B cell (primary cell): Measurements from ENCODE around the gene IMMP2L. TPM values are rescaled to one million over a fixed set of nuclear protein-coding genes. Genes with fewer than 3 reads are reported as not detected.

Source experiments
- ATAC-seq: fragments of 200-7000 bp; cut with Tn5 transposase; one replicate; pipeline ENCODE4 v1.10.0; 2021; ENCODE audit warnings: low read depth, mild to moderate bottlenecking, moderate number of reproducible peaks, moderate library complexity
- CTCF ChIA-PET: fragments of 350-600 bp; sonication (Branson Sonifier 250); formaldehyde crosslinking; loops from one replicate; lab custom pipeline; 2021; ENCODE audit warnings: antibody characterized with exemption, inconsistent platforms; lab: Charles Lee
- POLR2A ChIA-PET: fragments of 350-600 bp; sonication (Branson Sonifier 250); formaldehyde crosslinking; loops from one replicate; lab custom pipeline; 2021; ENCODE audit warnings: antibody characterized with exemption; lab: Charles Lee
- DNase-seq: peaks from one replicate; pipeline ENCODE4 v3.0.0; 2013
- H2AFZ ChIP-seq: 2 replicates; pipeline ENCODE4 v1.6.1; 2012; ENCODE audit warnings: mild to moderate bottlenecking, low read depth, low read length; ENCODE audit not compliant: insufficient read depth, poor library complexity, severe bottlenecking
- H3K27ac ChIP-seq, 2 donors: 1 replicate in 1 of 2; 2 replicates in 1 of 2; pipeline ENCODE4 v1.5.1; 2012 to 2013; ENCODE audit warnings: low read length in 2 of 2, mild to moderate bottlenecking in 2 of 2, moderate library complexity in 1 of 2
- H3K27me3 ChIP-seq, 4 experiments: fragments of 200-600 bp in 1 of 4; sonication (generic) in 1 of 4; replicated peaks in 1 of 4; 1 replicate in 2 of 4; 2 replicates in 2 of 4; pipeline versions ENCODE4 v1.6.1 to v1.7.0; 2013 to 2016; ENCODE audit warnings: low read length in 3 of 4, mild to moderate bottlenecking in 2 of 4, mixed read lengths in 1 of 4, moderate library complexity in 1 of 4; ENCODE audit not compliant: insufficient read depth in 4 of 4, control insufficient read depth in 3 of 4; ENCODE audit errors: control extremely low read depth in 1 of 4
- H3K36me3 ChIP-seq, 2 experiments: replicated peaks in 1 of 2; 1 replicate in 1 of 2; 2 replicates in 1 of 2; pipeline versions ENCODE4 v1.6.1 to v1.7.1; 2013; ENCODE audit warnings: low read length in 1 of 2; ENCODE audit not compliant: insufficient read depth in 2 of 2, control insufficient read depth in 1 of 2; ENCODE audit errors: control extremely low read depth in 1 of 2, extremely low read depth in 1 of 2
- H3K4me1 ChIP-seq, 2 donors: fragments of 200-600 bp in 1 of 2; sonication (generic) in 1 of 2; 1 replicate in 1 of 2; 2 replicates in 1 of 2; pipeline versions ENCODE4 v1.5.1 to v1.6.1; 2013 to 2017; ENCODE audit warnings: low read length in 2 of 2; ENCODE audit not compliant: control insufficient read depth in 2 of 2, insufficient read depth in 2 of 2
- H3K4me2 ChIP-seq: replicated peaks from 2 replicates; pipeline ENCODE3; 2012; ENCODE audit warnings: mild to moderate bottlenecking, low read depth, low read length; ENCODE audit not compliant: poor library complexity, severe bottlenecking
- H3K4me3 ChIP-seq, 5 experiments: fragments of 200-600 bp in 1 of 5; sonication (generic) in 1 of 5; 1 replicate in 3 of 5; 2 replicates in 2 of 5; pipeline versions ENCODE4 v1.5.1 to v1.7.0; 2011 to 2016; ENCODE audit warnings: low read length in 4 of 5, mild to moderate bottlenecking in 4 of 5, low read depth in 2 of 5, control low read depth in 1 of 5, moderate library complexity in 1 of 5; ENCODE audit not compliant: insufficient read depth in 1 of 5; ENCODE audit errors: control extremely low read depth in 1 of 5, extremely low read depth in 1 of 5
- H3K79me2 ChIP-seq: fragments of 200-600 bp; sonication (generic); one replicate; pipeline ENCODE4 v1.6.0; 2016; ENCODE audit warnings: low read length; ENCODE audit not compliant: control insufficient read depth, insufficient read depth
- H3K9ac ChIP-seq: fragments of 200-600 bp; sonication (generic); 2 replicates; pipeline ENCODE4 v1.6.1; 2017; ENCODE audit warnings: mild to moderate bottlenecking, low read length, moderate library complexity
- H3K9me3 ChIP-seq, 3 donors: one replicate each; pipeline versions ENCODE4 v1.6.1 to v1.7.1; 2013; ENCODE audit warnings: low read length in 2 of 3; ENCODE audit not compliant: control insufficient read depth in 2 of 3, insufficient read depth in 1 of 3; ENCODE audit errors: control extremely low read depth in 1 of 3
- H4K20me1 ChIP-seq: 2 replicates; pipeline ENCODE4 v1.6.0; 2012; ENCODE audit warnings: mild to moderate bottlenecking, low read length; ENCODE audit not compliant: insufficient read depth, control insufficient read depth, poor library complexity, severe bottlenecking
- H3K27ac Mint-ChIP-seq: one replicate; pipeline ENCODE4 v1.8.0; 2021; ENCODE audit warnings: mixed read lengths
- H3K27me3 Mint-ChIP-seq: one replicate; pipeline ENCODE4 v1.8.0; 2021; ENCODE audit warnings: mixed read lengths
- H3K4me1 Mint-ChIP-seq: one replicate; pipeline ENCODE4 v1.8.0; 2021; ENCODE audit warnings: mixed read lengths
- H3K4me3 Mint-ChIP-seq: one replicate; pipeline ENCODE4 v1.8.0; 2021; ENCODE audit warnings: mixed read lengths
- H3K9me3 Mint-ChIP-seq: one replicate; pipeline ENCODE4 v1.8.0; 2022; ENCODE audit warnings: mixed read lengths; ENCODE audit not compliant: insufficient read depth
- EZH2 ChIP-seq: IDR thresholded peaks from 2 replicates; pipeline ENCODE4 v1.6.1; 2012; ENCODE audit warnings: borderline replicate concordance, low read depth, mild to moderate bottlenecking, moderate library complexity, low read length; ENCODE audit not compliant: insufficient read depth, poor library complexity, severe bottlenecking
- WGBS: methylation state at CpG from one replicate; pipeline ENCODE4 v1.1.5; 2013; ENCODE audit warnings: missing lambda C conversion rate; ENCODE audit not compliant: insufficient coverage; 5-methylcytosine and 5-hydroxymethylcytosine counted together
- intact Hi-C: fragments of 100-400 bp; cut with micrococcal nuclease; formaldehyde crosslinking; loops from one replicate; pipeline ENCODE4 v1.10.0; 2022
- polyA plus RNA-seq: library from polyadenylated mRNA; depleted of rRNA; stranded (reverse); fragments of >200 nt; gene quantifications from 2 replicates; pipeline ENCODE4 v1.2.3, GENCODE V29; 2012
- total RNA-seq, 2 donors: library from RNA; stranded (reverse); fragments of 120-200 nt in 1 of 2; gene quantifications; 1 replicate in 1 of 2; 2 replicates in 1 of 2; pipeline versions ENCODE4 v1.2.3 to v1.2.4, GENCODE V29; 2013 to 2022
- TF ChIP-seq, protein P1 (sequence below): fragments of 200-600 bp; IDR thresholded peaks from one replicate; pipeline ENCODE4 v1.8.0; 2022; ENCODE audit warnings: antibody characterized with exemption, mild to moderate bottlenecking

The IMMP2L gene
- total and polyA plus RNA-seq, 2 donors (not counting 1 experiment from before 2014, with no cell fraction given): 3.8 to 34.2 TPM

DNA sequence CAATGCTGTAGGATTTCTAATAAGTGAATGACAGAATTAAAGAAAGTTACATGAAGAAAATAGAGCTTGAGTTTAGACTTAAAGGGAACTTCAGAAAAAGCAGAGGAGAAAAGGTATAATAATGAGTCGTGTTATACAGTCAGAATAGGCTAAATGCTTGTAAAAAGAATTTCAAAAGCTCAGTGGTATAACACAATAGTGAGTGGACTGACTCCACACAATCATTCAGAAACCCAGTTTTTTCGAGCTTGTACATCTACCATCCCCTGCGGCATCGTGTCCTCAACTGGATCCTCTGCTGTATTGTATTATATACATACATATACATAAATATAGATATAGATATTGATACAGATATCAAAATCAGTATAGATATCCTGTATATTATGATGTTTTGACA is 52.2 kb downstream of the IMMP2L start:
- Mint-ChIP-seq H3K27ac (no peak overlapping the region), H3K4me1 (peaks cover 7% of the 10 kb centered on the region), H3K27me3 (no peaks in the 10 kb centered on the region), H3K9me3 (no peaks in the 10 kb centered on the region), H3K4me3 (no peak overlapping the region)
- ATAC-seq (no peak), DNase-seq (no peak)
- ChIA-PET CTCF (no interaction called here), POLR2A (no interaction called here)
- TF ChIP-seq, protein P1, sequence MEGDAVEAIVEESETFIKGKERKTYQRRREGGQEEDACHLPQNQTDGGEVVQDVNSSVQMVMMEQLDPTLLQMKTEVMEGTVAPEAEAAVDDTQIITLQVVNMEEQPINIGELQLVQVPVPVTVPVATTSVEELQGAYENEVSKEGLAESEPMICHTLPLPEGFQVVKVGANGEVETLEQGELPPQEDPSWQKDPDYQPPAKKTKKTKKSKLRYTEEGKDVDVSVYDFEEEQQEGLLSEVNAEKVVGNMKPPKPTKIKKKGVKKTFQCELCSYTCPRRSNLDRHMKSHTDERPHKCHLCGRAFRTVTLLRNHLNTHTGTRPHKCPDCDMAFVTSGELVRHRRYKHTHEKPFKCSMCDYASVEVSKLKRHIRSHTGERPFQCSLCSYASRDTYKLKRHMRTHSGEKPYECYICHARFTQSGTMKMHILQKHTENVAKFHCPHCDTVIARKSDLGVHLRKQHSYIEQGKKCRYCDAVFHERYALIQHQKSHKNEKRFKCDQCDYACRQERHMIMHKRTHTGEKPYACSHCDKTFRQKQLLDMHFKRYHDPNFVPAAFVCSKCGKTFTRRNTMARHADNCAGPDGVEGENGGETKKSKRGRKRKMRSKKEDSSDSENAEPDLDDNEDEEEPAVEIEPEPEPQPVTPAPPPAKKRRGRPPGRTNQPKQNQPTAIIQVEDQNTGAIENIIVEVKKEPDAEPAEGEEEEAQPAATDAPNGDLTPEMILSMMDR: no peak
- TF ChIP-seq EZH2: no peak
- H4K20me1 ChIP-seq: no peaks in the 10 kb centered on the region
- no peaks in the 10 kb centered on the region for H3K36me3 ChIP-seq
- no peaks in the 10 kb centered on the region for H3K27me3 ChIP-seq
- no peak overlapping the region for H2AFZ ChIP-seq
- H3K9ac ChIP-seq: no peak overlapping the region
- no peak overlapping the region for H3K27ac ChIP-seq
- WGBS: no CpG with 5 or more reads among the region's 4 CpGs
- intact Hi-C loops: no loop called here
- no peaks in the 10 kb centered on the region for H3K79me2 ChIP-seq
- H3K4me2 ChIP-seq: no peak overlapping the region
- no peak overlapping the region for H3K4me3 ChIP-seq
- peaks cover 0 to 5% of the 10 kb centered on the region in 2 donors for H3K4me1 ChIP-seq
- peaks cover 0 to 3% (median 0%) of the 10 kb centered on the region in 3 donors for H3K9me3 ChIP-seq

DNA sequence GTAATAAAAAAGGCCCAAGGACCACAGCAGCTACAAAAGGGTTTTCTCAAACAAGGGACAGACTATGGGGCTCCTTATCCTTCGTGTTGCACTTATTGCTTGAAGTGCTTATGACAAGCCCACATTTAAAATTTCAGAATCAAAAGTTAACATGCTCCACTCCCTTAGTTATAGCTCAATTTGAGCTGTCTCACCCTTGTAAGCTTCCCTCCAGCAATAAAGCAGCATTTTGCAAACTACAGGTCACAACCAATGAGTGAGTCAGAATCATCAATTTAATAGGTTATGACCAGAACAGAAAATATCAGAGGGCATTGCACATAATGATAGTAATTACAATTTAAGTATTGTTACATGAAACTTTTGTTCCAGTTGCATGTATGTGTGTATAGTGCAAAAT is 53.0 kb downstream of the IMMP2L start:
- Histone ChIP-seq H3K4me2 (no peak overlapping the region), H3K79me2 (no peaks in the 10 kb centered on the region), H3K9ac (no peak overlapping the region), H3K9me3 (peaks cover 0 to 3% (median 0%) of the 10 kb centered on the region in 3 donors), H4K20me1 (no peaks in the 10 kb centered on the region), H3K27me3 (no peaks in the 10 kb centered on the region), H3K4me1 (peaks cover 0 to 5% of the 10 kb centered on the region in 2 donors), H3K4me3 (no peak overlapping the region), H3K27ac (no peak overlapping the region), H2AFZ (no peak overlapping the region), H3K36me3 (no peaks in the 10 kb centered on the region)
- intact Hi-C loops: no loop called here
- Mint-ChIP-seq H3K27me3 (no peaks in the 10 kb centered on the region), H3K4me3 (no peak overlapping the region), H3K4me1 (peaks cover 7% of the 10 kb centered on the region), H3K27ac (no peak overlapping the region), H3K9me3 (no peaks in the 10 kb centered on the region)
- 91% methylated on average over 1 of the region's 1 CpG for WGBS
- DNase-seq (no peak), ATAC-seq (no peak)
- TF ChIP-seq, protein P1: no peak
- no peak for TF ChIP-seq EZH2
- POLR2A ChIA-PET: no interaction called here
- CTCF ChIA-PET: no interaction called here
